NOMO-1 treated with dmso at 0.1 percent for 144 hours (cell line): ENCODE results near the gene CAPG.
"Not testable (repeated sequence)": the region's sequence is repeated elsewhere in the genome, so short reads cannot be mapped to it uniquely, and the experiment has no call there.

Experiments used
- DNase-seq: peaks from one replicate; lab custom pipeline; 2025; ENCODE audit not compliant: unreplicated experiment; lab: John Stamatoyannopoulos, UW

The CAPG gene, protein sequence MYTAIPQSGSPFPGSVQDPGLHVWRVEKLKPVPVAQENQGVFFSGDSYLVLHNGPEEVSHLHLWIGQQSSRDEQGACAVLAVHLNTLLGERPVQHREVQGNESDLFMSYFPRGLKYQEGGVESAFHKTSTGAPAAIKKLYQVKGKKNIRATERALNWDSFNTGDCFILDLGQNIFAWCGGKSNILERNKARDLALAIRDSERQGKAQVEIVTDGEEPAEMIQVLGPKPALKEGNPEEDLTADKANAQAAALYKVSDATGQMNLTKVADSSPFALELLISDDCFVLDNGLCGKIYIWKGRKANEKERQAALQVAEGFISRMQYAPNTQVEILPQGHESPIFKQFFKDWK

DNA sequence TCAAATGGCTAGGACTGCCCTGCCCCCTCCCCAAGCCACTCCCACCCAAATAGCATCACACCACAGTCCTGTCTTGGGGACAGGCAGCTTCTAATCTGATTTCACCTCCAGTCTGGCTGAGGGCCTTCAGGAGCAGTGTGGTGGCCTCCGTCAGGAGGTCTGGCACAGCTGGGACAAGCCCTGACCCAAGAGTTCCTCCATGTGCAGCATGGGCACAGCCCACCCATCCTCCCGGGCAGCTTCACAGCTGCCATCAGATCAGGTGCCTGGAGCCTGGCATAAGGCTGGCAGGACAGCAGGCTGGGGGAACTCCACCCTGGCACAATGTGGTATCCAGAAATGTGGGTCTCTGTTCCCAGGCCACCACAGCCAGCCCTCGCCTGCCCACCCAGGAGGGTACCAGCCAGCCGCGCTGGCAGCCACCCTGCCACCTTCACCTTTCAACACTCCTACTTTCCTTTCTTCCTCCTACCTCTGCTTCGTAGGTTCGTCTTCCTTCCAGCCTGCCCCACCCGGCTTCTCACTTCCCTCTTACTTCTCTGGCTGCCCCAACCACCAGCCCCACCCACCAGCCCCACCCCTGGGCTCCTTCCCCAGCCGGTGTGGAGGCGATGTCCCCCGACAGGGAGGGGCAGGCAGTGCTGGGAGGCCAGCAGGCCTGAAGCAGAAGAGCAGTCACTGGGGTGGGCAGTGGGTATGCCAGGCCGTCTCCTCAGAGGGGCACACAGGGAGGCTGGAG lies at the start of gene CAPG:
CAPG (minus strand) TSS at position 522 of the 739 bp plus-strand sequence. CDS start 8,221 bp downstream, outside the sequence.
- DNase-seq, result peak; percentile 89

DNA sequence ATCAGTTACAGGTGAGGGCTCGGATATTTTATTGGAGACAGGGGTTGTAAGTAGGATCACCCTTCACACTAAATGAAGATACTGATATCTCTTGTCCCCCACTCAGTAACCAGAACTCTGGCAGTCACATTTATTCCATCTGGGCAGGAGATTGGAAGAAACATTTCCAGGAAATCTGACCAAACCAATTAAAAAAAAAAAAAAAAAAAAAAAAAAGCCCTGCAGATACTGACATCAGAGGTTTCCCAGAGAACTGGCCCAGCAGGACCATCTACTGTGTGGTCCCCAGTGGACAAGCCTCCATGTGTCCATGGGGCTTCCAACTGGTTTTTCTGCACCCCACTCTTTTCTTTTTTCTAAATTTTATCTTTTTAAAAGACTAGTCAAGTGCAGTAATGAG lies 49.6 kb upstream of the CAPG start:
- DNase-seq, result no peak

DNA sequence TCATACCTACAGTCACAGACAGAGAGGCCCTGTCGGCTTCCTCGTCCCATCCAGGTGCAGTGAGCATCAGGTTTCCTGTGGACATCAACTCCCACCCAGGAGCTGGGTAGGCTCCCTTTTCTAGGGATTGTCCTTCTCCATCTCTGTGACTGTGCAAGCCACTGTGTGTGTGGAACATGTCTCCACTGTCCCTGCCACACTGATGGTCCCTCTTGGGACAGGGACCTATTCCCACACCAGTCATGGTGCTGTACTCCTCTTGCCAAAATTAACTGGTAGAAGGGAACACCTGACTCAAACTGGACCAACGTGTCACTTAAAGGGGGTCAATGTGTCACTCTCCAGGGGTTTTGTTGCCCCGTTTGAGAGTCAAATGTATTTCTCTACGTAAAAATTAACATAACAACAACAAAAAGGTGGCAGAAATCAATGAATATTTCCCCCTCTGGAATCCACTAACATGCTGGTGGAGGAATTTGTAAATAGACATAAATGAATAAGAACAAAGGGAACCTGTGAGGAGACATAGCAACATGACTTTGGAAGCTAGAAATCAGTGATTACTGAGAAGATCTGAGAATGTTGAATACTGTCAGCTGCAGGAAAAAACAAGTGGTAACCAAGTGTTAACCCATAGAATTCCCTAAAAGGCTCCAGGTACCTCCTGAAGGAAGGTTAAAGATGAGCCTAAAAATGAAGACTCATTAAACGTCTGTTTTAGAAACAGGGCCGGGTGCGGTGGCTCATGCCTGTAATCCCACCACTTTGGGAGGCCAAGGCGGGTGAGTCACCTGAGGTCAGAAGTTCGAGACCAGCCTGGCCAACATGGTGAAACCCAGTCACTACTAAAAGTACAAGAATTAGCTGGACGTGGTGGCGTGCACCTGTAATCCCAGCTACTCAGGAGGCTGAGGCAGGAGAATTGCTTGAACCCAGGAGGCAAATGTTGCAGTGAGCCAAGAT lies 48.7 kb upstream of the CAPG start:
- no peak for DNase-seq

DNA sequence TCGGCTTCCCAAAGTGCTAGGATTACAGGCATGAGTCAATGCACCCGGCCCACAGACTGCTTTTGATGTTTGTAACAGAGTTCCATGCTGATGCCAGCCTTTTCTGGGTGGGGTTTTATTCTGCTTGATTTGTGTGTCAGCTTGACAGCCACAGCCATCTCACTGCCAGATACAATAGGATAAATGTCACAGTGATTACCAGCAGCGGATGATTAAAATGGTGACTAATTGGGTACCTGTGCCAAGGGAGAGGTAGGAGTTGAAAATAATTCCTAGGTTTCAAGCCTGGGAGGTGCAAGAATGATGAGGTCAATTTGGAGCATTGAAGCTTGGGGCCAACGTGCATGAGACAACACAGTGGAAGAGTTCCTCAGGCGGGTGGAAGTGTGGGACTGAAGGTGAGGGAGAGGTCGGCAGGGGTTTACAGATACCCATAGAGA lies 47.7 kb upstream of the CAPG start:
- no peak for DNase-seq

DNA sequence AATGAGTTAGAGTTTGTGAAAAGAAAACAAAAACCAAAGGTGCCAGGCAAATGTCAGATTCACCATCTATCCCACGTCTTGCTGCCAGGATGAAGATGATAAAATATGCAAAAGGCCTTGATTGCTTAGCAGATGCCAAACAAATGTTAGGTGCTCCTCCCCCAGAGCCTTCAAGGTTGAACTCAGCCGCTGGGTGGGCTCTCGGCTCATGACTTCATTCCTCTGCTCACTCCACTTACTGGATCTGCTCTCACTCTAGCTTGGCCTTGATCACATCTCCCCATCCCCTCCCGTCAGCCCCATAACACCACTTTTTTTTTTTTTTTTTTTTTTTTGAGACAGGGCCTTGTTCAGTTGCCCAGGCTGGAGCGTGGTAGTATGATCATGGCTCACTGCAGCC lies 46.9 kb upstream of the CAPG start:
- DNase-seq, result no peak

DNA sequence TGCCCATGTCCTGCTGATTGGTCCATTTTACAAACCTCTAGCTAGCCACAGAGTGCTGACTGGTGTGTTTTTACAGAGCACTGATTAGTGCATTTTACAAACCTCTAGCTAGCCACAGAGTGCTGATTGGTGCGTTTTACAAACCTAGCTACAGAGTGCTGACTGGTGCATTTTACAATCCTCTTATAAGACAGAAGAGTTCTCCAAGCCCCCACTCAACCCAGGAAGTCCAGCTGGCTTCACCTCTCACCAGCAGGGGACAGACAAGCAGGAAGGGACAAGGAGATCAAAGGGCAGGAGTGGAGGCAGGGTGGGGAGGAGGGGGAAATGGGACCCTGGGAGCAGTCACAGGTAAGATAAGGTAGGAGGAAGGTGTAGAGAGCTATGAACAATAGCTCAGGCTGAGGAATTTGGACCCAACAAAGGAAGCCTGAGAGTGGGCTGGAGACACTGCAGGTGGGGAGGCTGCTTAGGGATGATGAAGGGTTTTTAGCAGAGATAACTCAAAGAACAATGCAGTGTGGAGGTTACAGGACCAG lies 45.5 kb upstream of the CAPG start:
- no peak for DNase-seq

DNA sequence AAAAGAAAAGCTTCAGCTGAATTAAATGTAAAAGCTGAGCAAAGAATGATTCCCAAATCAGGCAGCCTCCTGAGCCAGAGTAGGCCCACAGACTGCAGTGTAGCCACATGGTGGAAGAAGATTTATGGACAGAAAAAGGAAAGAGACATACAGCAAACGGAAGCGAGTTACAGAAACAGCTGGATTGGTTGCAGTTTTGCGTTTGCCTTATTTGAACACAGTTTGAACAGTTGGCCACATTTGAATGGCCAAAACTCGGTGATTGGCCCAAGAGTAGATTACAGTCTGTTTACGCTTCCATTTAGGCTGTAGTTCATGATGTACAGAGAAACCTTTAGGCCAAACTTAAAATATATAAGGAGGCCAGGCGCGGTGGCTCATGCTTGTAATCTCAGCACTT lies 43.4 kb upstream of the CAPG start:
- no peak for DNase-seq

DNA sequence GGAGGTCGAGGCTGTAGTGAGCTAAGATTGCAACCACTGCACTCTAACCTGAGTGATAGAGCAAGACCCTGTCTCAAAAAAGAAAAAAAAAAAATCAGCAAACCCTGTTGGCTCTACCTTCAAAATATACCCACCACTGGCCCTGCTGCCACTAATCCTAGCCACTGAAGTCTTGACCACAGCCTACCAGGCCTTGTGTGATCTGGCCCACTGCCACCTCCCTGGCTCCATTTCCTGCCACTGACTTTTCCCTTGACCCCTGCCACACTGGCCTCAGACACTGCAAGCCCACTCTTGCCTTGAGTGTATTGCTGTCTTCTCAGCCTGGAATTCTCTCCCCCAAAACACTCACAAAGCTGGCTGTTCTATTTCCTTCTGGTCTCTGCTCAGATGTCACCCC lies 42.1 kb upstream of the CAPG start:
- no peak for DNase-seq

DNA sequence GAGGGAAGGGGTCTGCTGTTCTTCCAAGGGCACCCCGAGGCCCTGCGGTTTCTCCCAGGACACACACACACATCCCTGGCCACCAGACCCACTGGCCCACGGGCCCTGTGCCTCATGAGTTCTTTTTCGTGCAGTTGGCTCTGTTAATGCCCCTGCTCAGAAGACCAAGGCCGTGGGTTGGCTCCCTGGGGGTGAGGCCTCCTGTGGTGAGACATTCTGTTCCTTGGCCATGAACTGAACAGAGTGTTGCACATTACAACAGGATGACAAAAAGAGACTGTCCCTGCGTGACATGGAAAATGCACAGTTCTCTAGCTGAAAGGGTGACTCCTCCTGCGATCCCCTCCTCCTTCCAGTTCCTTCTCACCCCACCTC lies 39.0 kb upstream of the CAPG start:
- no peak for DNase-seq

DNA sequence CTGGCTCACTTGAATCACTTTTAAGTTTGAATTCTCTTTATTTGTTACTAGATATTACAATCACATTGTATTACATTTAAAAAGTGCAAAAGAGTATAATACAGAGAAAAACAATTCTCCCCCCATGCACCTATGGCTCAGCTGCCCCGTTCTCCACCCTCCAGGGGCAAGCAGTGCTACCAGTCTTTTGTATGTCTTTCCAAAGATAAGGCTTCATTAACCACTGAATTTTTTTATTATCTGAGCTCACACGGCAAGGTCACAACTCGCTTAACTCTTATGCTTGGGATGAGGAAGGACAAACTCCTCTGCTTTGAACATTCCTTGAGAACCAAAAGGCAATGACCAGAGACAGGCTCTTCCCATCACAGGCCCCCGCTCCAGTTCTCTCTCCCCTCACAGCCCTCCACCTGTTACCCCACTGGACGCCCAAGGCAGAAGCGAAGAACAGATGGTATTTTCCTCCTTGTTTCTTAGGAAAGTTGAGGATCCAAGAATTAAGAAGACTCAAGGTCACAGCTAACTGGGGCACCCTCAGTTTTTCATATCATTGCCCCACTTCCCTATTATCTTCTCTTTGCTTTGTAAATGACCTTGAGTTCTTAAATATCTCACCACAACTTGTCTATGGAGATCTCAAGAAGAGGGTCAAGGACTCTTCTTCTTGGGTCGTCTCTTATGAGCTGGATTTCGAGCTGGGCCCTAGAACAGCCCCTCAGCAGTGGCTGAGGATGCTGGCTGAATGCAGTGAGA lies 38.5 kb upstream of the CAPG start:
- DNase-seq, result no peak

DNA sequence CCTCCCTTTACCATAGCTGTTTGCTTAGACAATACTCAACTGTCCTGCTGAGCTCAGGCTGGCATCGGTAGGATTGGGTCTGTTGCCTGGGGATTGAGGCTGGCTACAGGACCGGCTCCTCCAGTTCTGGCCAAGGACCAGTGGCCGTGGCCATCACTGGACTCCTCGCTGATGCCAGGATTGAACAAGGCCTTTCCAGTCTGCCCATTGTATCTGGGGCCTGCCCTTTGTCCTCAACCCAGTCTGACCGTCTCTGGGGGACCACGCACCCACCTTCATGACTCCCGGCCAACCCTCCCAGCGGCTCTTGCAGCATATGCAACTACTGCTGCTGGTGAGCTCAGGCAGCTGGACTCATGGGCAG lies 37.0 kb upstream of the CAPG start:
- DNase-seq, result no peak

DNA sequence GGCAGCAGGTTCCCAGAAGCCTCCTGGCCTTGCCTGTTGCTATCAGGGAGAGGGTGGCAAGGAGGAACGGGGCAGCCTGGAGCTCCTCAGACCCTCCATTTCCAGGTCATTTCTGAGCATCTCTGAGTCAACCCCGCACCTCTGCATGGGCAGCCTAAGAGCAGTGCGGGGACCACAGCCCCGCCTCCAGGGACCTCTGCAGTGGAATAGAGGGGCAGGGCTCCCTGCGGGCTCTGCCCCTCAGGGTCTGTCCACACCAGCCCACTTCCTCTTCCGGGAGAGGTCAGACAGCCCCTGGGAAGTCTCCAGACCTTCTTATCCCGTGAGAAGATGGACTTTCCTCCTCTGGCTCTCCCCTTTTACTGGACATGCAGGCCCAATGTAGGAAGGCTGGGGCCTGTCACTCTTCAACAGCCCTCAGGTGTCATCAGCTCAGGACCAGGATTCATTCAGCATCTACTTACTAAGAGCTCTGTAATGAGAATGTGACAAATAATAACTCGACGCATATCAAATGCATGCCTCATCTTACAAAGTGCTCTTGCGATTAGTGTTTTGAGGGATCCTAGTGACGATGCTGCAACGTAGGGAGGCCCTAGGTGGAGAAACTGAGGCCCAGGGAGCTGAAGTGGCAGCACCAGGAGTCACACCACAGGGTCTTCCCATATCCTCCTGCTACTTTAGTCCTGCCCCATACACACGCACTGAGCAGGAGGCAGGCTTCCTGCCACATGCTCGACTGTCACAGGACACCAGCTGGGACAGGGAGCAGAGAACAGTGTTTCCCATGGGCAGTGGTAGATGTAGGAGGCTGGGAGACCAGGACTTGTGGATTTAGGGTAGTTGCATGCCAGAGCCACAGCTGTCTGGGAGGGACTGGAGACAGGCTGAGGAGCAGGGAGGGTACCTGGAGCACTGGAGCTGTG lies 36.4 kb upstream of the CAPG start:
- no peak for DNase-seq

DNA sequence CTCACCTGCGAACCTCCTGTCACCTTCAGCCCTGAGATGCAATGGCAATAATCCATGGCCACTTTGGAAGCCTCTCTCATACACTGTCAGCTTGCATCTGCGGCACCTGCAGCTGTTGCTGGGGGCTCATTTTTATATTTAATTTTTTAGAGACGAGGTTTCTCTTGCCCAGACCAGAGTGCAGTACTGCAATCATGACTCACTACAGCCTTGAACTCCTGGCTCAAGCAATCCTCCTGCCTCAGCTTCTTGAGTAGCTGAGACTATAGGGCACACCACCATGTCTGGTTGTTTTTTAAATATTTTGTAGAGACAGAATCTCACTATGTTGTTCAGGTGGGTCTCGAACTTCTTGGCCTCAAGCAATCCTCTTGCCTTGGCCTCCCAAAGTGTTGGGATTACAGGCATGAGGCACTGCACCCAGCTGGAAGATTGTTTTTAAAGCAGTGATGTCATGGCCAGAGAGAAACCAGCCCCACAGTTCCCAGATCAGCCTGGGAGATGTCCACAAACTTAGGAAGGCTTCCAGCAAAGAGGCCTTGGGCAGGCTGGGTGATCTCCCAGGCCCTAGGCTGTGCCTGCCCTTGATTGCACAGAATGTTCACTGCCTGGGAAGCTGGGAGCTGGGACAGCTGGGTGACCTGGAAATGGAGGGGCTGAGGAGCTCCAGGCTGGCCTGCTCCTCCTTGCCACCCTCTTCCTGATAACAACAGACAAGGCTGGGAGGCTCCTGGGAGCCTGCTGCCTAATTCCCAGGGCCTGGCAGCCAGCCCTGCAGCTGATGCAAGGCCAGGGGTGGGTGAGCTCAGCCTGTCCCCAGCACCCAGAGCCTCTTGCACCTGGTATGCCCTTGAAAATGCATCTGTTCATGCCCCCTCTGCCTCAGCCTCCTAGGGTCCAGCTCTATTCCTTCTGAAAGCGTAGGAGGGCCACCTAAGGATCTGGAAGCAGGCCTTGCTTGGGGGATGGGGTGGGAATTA lies 35.4 kb upstream of the CAPG start:
- no peak for DNase-seq

DNA sequence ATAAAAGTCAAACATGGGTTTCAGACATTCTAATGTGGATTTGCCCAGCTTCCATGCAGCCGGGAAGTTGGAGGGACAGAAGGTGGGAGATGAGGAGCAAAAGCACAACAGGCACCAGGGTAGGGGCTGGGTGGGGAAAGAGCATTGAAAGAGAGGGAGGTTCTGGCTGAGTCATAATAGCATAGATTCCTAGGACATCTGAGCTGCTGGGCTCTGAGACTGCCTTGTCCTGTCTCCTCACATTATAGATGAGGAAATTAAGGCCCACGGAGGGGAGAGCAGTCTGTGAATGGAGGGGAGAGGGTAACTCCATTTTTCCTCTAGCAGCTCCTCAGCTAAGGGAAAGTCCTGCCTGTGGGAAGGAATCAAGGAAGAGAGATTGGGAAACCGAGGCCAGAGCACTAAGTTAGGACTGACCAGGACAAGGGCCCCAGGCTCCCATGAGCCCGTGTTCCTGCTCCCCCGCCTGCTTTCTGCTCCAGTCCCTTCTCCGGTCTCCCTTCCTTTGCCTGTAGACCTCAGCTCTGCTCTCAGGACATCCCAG lies 34.5 kb upstream of the CAPG start:
- no peak for DNase-seq

DNA sequence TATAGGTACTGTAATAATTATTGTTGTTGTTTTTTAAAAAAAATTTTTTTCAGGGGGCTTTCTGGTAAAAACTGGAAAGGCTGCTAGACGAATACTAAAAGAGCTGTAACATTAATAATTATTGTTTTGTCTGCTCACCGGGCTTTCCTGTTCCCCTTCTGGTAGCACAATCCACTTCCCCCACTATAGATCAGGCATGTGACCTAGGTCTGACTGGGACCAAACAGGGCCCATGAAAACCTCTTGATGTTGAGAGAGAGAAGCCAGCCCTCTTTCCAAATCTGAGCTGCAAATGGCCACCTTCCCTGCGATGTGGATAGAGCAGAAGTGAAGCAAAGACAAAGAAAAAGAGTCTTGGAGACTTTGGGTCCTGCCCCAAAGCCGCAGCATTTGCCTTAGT lies 31.7 kb upstream of the CAPG start:
- DNase-seq, result no peak

DNA sequence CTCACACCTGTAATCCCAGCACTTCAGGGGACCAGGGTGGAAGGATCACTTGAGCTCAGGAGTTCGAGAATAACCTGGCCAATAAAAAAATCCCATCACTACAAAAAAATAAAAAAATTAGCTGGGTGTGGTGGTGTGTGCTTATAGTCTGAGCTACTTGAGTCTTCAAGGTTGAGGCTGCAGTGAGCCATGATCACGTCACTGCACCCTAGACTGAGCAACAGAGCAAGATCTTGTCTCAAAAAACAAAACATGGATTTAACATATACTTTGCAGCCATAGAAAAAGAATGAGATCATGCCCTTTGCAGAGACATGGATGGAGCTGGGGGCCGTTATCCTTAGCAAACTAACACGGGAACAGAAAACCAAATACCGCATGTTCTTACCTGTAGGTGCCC lies 30.6 kb upstream of the CAPG start:
- no peak for DNase-seq

DNA sequence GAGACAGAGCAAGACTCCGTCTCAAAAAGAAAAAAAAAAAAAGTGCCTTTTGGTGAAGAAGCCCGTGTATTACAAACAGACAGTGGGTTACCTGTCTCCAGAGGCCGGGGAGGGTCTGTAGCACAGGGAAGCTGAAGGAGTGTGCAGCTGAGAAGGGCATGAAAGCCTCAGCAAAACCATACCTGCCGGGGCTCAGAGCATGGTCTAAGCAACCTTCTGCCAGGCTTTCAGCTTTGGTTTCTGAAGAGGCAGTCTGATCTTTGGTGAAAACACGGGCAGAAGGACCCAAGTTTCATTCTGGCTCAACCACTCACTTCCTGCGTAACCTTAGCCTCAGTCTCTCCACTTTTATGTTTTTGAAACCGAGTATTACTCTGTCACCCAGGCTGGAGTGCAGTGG lies 29.8 kb upstream of the CAPG start:
- no peak for DNase-seq

DNA sequence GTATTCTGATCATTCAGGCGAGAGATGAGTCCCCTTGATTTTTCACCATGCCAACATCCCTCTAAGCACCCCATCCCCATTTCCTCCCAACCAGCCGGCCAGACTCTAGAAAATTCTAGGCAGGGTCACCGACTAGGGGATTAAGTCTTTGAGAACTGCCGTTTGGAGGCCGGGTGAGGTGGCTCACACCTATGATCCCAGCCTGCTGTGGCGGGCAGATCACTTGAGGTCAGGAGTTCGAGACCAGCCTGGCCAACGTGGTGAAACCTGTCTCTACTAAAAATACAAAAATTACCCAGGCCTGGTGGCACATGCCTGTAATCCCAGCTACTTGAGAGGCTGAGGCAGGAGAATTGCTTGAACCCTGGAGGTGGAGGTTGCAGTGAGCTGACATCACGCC lies 29.4 kb upstream of the CAPG start:
- DNase-seq, result not testable (repeated sequence)
